Right lobe of liver (tissue), 4 donors: Measurements from ENCODE around the gene GPC2.

Experiments
- CTCF ChIP-seq, 4 donors: fragments of 200-600 bp in 3 of 4; fragments of 450-650 bp in 1 of 4; IDR thresholded peaks; one replicate each; pipeline versions ENCODE4 v1.5.1 to v1.8.0; 2016 to 2022; ENCODE audit warnings: antibody characterized with exemption in 4 of 4, mild to moderate bottlenecking in 2 of 4
- POLR2A ChIP-seq: fragments of 450-650 bp; IDR thresholded peaks from one replicate; pipeline ENCODE4 v1.6.1; 2017; ENCODE audit warnings: antibody characterized with exemption, mild to moderate bottlenecking
- donor health status: DM: no; HTN: no; CAD: no.
- donor health status: DM: no; HTN: no; CAD: no.
- donor health status: DM: no; HTN: yes; CAD: no.

GRCh38 chr7:100141555-100141949 is 35.6 kb downstream of the GPC2 start:
- no peak for TF ChIP-seq CTCF (IDR thresholded peaks at IDR 0.05)
- TF ChIP-seq POLR2A = no peak
